ENCODE results near the gene MICU1. TPM values are rescaled to one million over a fixed set of nuclear protein-coding genes. Genes with fewer than 3 reads are reported as not detected.
"Not testable (repeated sequence)": the region's sequence is repeated elsewhere in the genome, so short reads cannot be mapped to it uniquely, and the experiment has no call there.

MICU1 gene
- polyA plus RNA-seq, 3 donors: 73.1 to 80.7 (median 76.8) TPM

DNA sequence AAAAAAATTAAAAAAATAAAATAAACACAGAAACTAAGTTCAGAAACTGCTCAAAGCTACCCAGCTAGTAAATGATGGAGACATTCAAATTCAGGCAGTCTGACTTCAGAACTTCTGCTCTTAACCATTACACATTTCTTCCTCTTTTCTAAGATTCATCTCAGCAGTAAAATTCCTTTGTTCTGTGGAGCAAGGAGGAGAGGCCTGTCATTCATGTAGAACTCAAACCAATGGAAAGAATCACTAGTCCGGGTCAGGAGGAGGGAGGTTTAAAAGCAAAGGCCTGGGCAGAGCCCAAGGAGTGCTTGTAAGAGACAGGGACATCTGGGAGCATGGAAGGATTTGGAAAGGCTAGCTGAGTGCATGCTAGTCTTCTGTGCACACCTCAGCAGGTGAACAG is 233.3 kb downstream of the MICU1 start:
- DNase-seq: no peak

DNA sequence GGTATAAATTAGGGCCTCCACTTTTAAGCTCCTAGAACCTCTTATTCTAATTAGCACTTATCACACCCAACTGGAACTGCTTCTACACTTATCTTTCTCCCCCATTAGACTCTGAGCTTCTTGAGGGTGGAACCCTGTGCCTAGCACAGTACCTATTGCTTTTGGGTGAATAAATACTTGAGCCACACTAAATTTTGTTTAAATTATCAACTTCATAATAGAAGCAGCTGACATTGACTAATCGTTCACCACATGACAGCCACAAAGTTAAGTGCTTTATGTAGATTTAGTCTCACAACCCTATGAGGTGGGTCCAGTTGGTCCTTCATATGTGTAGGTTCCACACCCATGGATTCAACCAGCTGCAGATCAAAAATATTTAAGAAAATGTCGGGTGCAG is 235.1 kb downstream of the MICU1 start:
- DNase-seq: no peak

DNA sequence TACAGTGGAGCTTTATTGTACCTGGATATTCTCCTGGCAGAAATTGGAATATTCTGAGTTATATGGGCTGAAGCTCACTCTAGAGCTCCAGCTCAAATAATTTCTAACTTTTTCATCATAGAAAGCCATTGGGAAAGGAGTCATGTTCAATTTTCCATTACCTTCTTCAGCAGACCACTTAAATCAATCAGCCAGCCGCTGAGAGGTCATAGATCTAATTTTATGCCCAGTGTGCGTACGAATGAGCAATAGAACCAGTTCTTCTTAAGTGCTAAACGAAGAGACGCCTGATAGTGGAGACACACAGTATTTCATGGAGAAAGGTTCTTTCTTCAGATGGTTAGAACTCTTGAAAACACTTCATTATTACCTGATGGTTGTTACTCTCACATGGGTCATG is 236.2 kb downstream of the MICU1 start:
- no peak for DNase-seq

DNA sequence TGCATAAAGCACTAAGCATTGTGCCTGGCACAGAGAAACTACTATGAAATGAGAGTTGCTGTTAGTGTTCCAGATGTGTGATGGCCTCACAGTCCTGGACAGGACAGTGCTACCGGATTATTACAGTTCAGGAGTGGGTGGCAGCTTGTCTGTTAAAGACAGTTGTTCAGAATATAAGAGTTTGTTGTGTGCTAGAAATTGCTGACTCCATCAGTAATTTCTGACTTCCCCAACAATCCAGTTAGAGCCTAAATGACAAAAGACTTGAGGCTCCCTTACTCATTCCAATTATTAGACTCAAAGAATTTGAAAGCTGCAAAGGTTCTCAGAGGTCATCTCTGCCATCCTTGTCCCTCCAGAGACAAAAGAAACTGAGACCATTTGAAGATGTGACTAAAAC is 236.9 kb downstream of the MICU1 start:
- DNase-seq: no peak

DNA sequence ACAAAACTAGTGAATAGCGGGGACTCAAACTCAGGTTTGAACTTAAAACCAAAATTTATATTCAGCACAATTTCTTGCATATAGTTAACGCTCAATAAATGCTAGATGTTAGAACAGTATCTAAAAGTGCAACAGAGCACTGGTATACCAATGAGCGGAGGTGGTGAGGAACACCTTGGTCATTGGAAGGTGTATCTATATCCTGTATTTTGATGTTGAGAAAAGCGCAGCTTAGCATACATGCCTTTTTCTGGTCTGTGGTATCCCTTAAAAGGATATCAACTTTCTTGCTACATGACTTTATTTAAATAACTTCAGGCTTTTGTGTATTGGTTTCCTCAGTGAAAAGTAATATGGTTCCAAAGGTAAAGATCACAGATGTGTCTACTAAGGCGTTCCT is 237.8 kb downstream of the MICU1 start:
- no peak for DNase-seq

DNA sequence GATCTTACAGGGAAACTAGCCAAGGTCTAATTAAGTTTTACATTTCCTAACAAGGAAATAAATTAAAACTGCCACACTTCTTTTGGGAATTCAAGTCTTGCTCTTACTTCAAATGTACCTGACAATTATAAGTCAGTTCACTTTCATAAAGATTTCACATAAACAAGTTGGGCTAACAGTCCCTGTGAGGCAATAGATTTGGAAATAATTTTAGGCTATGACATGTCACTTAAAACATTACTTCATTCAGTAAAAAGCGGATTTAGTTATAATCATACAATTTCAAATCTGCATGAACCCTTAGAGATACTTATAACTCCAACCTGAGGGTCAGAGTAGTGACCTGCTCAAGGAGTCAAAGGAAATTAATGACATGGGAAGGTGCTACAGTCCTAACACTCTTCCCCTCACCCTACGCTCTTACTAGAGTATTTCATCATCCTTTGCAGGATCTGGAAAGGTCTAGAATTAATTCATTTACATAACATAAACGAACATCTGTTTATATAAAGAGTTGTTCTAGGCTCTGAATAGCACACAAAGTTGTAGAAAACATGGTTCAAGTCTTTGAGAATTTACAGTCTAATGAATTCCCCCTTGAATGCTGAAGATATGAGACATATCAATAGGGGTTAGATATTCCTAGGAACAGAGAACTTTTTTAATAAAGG is 238.8 kb downstream of the MICU1 start:
- DNase-seq: no peak

DNA sequence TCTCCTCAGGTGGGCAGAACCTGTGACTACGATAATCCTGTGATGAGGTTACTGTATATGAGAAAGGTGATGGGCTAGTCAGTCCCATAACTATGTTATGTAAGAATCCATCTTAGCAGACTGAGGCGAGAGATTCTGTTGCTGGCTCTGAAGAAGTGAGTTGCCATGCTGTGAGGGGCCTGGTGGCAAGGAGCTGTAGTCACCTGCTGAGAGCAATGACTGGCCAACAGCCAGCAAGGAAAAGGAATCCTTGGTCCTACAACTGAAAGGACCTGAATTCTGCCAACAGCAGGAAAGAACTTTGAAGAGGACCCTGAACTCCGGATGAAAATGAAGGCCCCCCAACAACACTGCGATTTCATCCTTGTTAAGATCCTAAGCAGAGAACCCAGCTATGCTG is 240.2 kb downstream of the MICU1 start:
- no peak for DNase-seq

DNA sequence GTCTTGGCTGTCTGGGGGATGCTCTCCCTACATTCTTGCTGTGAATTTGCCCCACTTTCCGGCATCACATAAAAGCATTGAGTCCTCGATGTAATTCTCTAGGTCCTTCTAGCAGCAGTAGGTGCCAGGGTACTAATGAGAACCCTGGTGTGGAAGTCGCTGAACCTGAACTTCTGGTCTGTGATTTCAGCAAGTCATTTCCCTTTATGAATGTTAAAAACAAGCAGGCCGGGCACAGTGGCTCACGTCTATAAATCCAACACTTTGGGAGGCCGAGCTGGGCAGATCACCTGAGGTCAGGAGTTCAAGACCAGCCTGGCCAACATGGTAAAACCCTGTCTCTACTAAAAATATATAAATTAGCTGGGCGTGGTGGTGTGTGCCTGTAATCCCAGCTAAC is 240.9 kb downstream of the MICU1 start:
- not testable (repeated sequence) for DNase-seq

DNA sequence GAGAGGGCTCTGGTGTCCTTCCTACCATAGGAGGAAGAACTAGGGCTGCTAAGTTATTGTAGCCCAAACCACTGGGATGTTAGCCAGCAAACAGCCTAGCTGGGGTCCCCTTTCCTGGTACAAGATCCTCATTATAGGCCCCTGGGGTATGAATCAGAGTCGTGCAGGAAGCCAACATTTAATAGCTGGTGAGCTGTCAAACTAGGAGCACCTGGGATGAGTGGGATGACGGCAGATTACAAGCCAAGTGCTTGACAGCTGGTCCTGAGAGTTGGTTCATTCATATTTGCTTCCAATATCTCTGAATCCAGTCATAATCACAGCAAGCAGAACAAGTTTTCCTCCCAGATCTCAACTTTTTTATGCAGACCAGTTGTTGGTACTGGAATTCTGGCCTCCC is 246.1 kb downstream of the MICU1 start:
- DNase-seq: no peak

DNA sequence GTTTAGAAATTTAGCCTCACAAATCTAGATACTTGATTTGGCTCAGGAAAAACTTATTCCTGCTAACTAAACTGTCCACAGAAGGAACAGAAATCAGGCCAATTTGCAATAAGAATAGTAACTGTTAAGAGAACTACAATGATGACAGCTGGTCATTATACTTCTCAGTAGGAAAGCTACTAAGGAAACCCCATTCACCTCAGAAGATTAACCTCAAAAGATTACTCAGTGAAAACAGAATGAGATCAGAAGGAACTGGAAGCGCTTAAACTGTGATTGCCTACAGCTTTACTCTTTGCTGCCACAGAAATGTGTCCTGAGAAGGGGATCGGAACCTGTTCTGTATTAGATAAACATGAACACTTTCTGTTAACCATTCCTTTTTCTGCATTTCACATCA is 246.8 kb downstream of the MICU1 start:
- no peak for DNase-seq

DNA sequence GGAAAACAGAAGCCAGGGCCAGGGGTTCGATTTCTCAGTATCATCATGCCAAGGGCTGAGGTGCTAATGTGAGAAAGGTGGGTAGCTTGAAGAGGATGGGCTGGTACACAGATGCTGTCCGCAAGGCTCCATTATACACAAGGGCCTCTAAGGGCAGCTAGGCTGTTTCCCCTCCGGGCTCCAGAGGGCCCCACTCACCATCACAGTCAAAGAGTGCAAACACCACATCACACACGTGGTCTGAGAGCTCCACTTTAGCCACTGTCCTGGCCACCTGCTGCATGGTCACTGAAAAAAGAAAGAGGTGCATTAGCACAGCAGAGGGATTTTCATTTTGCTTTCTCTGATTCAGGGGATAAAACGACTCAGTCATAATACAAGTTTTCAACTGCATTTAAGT is 250.3 kb downstream of the MICU1 start:
- DNase-seq: no peak

DNA sequence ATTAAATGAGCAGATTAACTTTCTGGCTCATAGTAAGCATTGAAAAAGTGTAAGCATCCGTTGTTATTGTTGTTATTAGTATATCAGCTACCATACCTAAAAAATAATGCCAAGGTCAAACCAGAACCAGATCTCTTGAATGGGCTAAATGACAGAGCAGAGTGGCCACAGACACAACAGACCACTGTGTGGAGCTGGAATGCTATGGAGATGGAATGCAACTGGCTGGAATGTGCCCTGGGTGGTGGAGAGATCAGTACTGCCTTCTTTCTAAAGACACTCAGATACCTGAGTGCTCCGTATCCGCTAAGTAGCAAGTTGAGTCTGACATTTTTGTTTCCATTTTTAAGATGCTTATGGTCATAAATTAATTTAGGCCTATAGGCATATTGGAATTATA is 250.7 kb downstream of the MICU1 start:
- no peak for DNase-seq

DNA sequence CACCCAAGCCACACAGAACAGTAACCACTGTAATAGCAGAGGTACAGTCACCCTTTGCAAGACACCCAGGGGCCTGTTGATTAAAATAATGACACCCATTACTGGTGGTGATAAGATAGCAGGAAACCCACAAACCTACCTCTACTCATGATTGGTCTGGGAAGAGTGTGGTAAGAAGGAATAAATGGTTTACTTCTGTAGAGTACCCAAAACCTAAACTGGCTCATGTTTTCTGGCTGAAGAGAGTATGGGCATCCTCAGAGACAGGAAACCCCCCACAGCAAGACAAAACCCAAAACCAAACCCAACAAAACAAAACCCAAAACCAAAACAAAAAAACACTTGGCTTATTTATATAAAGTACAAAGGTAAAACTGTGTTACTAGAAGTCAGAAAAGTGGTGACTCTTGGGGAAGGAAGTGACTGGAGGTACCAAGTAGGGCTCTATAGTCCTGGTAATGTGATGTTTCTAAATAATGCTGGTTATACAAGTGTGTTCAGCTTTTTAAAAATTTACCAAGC is 255.6 kb downstream of the MICU1 start:
- no peak for DNase-seq

DNA sequence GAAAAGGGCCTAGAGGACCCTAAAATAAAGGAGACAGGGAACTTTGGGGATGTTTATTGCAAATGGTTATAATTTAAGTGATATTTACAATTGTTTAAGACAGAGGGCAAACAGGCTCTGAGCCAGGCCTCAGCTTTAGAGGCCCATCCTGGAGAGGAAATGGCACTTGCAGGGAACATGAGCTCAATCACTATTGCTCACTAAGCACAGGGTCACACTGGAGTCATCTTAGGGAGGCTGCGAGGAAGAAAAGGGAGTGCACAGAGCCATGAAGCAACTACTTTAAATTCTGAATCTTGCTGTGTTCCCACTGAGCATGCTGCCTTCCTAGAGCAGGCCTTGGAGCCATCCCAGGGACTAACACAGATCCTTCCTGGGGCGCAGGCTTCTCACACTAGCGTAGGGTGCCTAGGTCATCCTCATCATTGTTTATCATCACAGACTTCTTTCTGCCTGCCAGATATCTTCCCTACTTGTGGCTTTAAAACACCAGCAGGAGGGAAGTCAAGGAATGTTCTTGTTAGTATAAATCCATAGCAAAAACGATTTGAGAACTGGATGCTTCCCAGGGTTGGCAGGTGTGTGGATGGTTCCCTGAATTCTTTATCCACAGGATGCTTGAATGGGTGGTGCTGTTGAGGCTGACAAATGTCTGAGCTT is 258.4 kb downstream of the MICU1 start:
- DNase-seq: peak; percentile 12

DNA sequence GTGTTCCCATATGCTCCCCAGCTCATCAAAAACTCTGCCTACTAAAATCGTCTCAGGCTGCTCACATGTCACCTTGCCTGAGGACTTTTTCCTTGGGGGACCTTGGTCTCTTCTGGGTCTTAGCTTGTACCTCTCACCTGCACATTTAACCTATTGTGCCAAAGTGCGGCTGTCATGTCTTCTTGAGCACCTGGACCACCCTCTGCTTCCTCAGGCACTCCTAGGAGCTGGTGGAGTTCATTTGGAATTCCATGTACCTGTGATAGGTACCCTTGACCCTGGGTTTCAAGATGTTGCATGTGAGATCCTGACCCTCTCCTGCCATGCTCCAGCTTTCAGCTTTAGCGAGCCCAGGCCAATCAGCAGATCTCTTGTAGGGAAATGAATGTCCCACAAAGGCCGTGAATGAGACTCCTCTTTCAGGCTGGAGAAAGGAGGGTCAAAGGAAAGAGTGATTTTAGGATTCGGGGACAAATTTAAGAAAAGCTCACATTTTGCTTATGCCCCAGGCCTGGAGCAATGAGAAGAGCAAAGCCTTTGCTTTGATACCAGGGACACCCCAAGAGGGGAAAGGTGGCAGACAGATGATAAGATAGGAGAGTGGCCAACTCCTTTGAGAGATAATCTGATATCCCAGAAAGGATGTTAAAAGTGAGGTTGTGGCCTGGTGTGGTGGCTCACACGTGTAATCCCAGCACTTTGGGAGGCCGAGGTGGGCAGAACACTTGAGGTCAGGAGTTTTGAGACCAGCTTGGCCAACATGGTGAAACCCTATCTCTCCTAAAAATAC is 260.6 kb downstream of the MICU1 start:
- no peak for DNase-seq

DNA sequence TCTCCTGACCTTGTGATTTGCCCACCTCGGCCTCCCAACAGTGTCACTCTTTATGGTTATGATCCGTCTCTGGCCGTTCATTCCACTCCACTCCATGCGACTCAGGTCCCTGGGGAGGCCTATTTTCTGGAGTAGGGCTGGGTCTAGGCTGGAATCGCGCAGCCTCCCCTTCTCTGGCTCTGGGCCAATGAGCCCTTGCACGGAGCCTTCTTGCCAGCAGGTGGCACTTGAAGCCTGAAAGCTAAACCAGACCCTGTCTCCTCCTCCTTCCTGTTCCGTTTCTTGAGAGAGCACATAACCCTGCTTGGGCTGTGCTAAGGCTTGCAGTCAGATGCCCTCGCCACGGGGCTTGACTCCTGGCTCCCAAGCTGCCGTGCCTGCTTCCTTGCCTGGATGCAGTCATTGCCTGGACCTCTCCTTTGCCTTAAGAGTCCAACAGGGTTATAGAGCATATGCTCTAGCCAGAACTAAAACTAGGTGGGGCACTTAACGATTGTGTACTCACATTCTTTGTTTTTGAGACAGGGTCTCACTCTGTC is 261.6 kb downstream of the MICU1 start:
- peak; percentile 88 for DNase-seq

DNA sequence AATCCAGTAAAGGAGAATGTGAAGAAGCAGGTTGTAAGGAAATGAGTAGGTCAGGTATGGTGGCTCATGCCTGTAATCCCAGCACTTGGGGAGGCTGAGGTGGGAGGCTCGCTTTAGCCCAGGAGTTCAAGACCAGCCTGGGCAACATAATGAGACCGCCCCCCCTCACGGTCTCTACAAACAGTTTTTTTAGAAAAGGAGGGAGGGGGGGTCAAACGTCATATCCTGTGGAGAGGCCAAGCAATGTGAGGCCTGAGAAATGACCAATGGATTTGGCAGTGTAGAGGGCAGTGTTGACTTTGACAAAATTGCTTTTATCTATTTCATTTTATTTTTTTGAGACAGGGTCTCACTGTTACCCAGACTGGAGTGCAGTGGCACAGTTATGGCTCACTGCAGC is 268.9 kb downstream of the MICU1 start:
- no peak for DNase-seq

DNA sequence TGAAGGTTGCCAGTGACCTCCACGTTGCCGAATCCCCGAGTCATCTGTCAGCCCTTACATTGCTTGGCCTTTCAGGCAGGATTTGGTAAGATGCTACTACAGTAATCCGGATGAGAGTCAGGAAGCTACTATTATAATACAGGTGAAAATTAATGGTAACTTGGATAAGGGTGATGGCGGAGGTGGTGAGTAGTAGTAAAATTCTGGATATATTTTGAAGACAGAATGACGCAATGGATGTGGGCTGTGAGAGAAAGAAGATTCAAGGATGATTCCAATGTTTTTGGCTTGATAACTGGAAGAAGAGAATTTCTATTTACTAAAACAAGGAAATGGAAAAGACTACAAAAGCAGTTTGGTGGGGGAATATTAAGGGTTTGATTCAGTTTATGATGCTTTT is 269.8 kb downstream of the MICU1 start:
- DNase-seq: no peak

DNA sequence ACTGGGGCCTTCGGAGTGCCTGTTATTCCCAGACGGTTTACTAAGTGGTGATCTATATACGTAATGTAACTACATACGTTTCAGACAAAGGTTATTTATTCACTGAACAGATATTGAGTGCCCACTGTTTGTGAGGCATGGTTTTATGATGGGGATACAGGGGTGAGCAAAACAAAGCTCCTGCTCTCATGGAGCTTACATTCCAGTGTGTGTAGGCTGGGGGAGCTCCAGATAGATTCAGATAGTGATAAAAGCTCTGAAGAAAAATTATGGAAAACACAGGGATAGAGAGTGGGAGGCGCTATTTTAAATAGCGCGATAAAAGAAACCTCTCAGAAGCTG is 270.7 kb downstream of the MICU1 start:
- no peak for DNase-seq

DNA sequence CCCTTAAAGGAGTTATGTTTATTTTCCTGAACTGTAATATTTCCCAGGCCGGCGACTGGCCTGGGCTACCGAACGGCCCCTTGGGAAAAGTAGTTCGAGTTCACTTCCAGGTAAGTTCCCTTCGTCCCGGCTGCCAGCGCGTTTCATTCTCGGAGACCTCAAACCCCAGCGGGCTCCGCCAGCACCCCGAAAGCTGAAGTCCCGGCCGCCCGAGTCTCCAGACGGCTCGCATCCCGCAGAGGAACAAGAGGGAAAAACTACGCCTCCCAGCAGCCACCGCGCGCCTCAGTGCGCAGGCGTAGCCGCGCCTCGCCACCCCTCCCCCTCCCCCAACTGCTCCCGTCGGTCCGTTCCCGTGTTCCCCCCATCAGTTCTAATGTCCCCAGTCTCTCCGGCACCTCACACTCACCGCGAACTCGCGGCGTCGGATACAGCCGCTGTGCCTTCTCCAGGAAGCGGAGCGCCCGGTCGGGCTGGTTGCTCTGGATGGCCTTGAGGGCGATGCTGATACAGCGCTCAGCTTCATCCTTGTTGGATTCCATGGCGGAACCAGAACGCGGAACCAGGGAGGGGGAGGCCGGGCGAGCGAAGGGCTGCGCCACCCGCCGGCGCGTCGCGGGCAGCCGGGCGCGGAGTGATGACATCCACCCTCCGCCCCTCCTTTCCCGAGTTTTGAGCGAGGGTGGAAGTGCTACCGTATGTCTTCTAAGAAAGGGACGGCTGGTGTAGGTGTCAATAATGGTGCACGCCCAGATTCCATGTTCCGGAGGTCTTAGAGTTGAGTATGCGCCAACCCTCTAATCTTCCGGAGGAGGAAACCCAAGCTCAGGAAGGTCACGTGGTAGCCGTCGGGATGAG is 271.3 kb downstream of the MICU1 start, which contains the start of gene DNAJB12:
DNAJB12 (minus strand) TSS at position 564 of the 858 bp plus-strand sequence; CDS start at position 542, 22 bp downstream.
- peak; percentile 95 for DNase-seq

DNA sequence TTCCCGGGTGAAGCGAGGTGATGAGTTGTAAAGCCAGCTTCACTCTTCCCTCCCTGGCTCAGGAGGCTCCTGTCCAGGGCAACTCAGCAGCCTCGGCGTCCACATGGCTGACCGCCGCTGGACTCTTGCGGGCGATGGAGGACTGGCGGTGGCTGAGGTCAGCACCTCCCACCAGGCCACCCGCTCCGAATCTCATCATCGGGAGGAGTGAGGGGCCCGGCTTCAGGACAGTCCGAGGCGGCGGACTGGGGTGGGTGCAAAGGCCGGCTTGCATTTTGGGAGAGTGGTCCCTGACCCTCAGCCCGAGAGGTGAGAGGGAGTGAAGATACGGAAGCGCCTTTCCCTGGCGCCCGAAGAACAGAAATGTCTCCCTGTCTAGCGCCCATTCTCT is 271.9 kb downstream of the MICU1 start:
- no peak for DNase-seq

Data from renal pelvis (tissue), 4 donors.